ENCODE results near the gene CPEB1. TPM values are rescaled to one million over a fixed set of nuclear protein-coding genes. Genes with fewer than 3 reads are reported as not detected.

Gene CPEB1
- polyA plus RNA-seq (2012; ENCODE audit: missing spikeins), result 0.45 TPM

DNA sequence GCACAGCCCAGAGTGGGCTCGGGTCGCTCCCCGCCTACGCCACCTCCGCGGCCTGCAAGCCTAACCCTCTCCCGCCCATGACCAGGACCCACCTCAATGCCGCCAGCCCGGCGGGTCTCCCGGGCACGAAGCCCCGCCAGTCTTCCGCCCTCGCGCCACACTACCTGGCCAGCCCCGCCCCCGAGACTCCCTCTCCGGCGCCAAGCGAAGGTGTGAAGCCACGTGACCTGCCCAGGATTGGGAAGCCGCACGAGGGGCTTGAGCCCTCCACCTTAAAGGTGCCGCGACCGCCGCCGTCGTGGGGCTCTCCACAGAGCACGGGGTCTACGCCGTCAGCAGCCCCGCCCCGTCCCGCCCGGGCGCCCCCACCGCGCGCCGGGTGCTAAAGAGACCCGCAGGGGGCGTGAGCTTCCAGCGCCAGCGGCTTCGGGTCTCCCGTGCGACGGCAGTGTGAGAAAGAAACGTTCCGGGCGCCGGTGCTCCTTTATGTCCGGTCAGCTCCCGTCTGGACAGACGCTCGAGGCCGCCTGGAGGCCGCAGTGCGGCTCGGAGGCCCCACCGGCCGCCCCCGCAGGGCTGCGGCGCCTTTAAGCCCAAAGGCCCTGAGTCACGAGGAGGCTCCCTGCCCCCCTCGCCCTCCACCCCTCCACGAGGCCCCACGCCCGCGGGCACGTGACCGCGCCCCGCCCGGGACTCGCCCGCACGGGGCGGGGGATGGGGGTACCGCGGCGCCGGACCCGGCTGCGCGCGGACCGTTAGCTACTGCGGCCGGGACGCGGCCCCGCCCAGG, at the start of gene CPEB1:
TSS of gene CPEB1 (minus strand) at position 319 of the 790 bp plus-strand sequence. CDS start 18,904 bp downstream, outside the sequence.
- TF ChIP-seq POLR2A (IDR thresholded peaks at IDR 0.05; ENCODE audit: low read depth, low read length) (no peak), POLR2AphosphoS5 (IDR thresholded peaks at IDR 0.05; ENCODE audit: low read depth, low read length) (no peak), TAF1 (IDR thresholded peaks at IDR 0.05; ENCODE audit: borderline replicate concordance, low read depth, low read length) (no peak)
- no peak for FAIRE-seq
- no peak for DNase-seq (ENCODE audit: insufficient read length)

DNA sequence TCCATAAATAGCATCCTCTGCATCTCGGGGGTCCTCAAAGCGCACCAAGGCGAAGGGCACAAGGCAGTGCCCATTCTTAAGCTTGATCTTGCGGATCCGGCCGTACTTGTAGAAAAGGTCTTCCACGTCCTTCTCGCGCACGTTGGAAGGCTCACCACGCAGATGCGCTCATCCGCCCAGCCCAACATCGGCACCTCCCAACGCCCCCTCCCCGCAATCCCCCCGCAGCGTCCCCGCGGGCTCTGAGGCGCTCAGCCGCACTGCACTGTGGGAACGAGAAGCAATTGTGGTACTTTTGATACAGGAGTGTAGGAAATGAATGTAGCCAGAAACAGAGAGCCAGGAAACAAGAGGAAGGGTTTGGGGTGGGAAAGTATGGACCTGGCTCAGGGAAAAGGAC, 45.0 kb upstream of the CPEB1 start:
- TF ChIP-seq POLR2A (IDR thresholded peaks at IDR 0.05; ENCODE audit: low read depth, low read length) (no peak), TAF1 (IDR thresholded peaks at IDR 0.05; ENCODE audit: borderline replicate concordance, low read depth, low read length) (no peak), POLR2AphosphoS5 (IDR thresholded peaks at IDR 0.05; ENCODE audit: low read depth, low read length) (no peak)
- FAIRE-seq, result no peak
- DNase-seq (ENCODE audit: insufficient read length), result no peak

GRCh38 chr15:82689147-82689546, 42.0 kb upstream of the CPEB1 start:
- TF ChIP-seq POLR2AphosphoS5 (IDR thresholded peaks at IDR 0.05; ENCODE audit: low read depth, low read length) (no peak), POLR2A (IDR thresholded peaks at IDR 0.05; ENCODE audit: low read depth, low read length) (no peak), TAF1 (IDR thresholded peaks at IDR 0.05; ENCODE audit: borderline replicate concordance, low read depth, low read length) (no peak)
- DNase-seq (ENCODE audit: insufficient read length) (no peak), FAIRE-seq (no peak)

GRCh38 chr15:82688691-82689090, 41.5 kb upstream of the CPEB1 start:
- no peak for TF ChIP-seq POLR2A (IDR thresholded peaks at IDR 0.05; ENCODE audit: low read depth, low read length)
- FAIRE-seq, result no peak
- no peak for DNase-seq (ENCODE audit: insufficient read length)

GRCh38 chr15:82681371-82681770, 34.2 kb upstream of the CPEB1 start:
- DNase-seq (ENCODE audit: insufficient read length) (no peak), FAIRE-seq (no peak)
- TF ChIP-seq POLR2AphosphoS5 (IDR thresholded peaks at IDR 0.05; ENCODE audit: low read depth, low read length) (no peak), POLR2A (IDR thresholded peaks at IDR 0.05; ENCODE audit: low read depth, low read length) (no peak)

GRCh38 chr15:82680200-82681102, 33.3 kb upstream of the CPEB1 start:
- FAIRE-seq (peak; percentile 57), DNase-seq (ENCODE audit: insufficient read length) (peak; percentile 73)
- TF ChIP-seq POLR2A (IDR thresholded peaks at IDR 0.05; ENCODE audit: low read depth, low read length), result no peak
- no peak for TF ChIP-seq POLR2AphosphoS5 (IDR thresholded peaks at IDR 0.05; ENCODE audit: low read depth, low read length)
- TF ChIP-seq TAF1 (IDR thresholded peaks at IDR 0.05; ENCODE audit: borderline replicate concordance, low read depth, low read length), result no peak

DNA sequence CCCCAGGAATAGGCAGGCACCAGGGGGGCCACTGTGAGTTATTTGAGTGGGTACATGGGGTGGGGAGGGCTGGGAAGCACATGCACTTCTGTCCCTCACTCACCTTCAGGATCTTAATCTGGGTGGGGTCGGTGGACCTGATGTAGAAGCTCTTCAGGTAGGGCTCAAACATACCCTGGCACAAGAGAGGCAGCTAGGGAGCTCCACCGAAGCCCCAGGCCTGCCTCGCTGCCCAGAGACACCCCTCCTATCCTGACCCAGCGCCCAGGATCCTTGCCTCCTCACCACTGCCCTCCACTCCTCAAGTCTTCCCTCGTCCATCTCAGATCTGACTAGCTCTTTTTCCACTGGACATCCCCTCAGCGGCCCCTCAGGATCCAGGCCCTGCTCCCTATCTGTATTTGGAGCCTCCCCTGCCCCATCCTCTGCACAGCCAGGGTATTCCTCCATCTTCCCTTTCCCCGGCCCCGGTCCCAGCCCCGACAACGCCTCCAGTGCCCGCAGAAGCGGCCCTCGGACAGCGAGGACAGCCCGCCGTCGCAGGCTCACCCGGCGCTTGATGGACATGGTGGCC, 32.5 kb upstream of the CPEB1 start:
- DNase-seq (ENCODE audit: insufficient read length) (no peak), FAIRE-seq (no peak)
- TF ChIP-seq TAF1 (IDR thresholded peaks at IDR 0.05; ENCODE audit: borderline replicate concordance, low read depth, low read length) (no peak), POLR2A (IDR thresholded peaks at IDR 0.05; ENCODE audit: low read depth, low read length) (no peak), POLR2AphosphoS5 (IDR thresholded peaks at IDR 0.05; ENCODE audit: low read depth, low read length) (no peak)

DNA sequence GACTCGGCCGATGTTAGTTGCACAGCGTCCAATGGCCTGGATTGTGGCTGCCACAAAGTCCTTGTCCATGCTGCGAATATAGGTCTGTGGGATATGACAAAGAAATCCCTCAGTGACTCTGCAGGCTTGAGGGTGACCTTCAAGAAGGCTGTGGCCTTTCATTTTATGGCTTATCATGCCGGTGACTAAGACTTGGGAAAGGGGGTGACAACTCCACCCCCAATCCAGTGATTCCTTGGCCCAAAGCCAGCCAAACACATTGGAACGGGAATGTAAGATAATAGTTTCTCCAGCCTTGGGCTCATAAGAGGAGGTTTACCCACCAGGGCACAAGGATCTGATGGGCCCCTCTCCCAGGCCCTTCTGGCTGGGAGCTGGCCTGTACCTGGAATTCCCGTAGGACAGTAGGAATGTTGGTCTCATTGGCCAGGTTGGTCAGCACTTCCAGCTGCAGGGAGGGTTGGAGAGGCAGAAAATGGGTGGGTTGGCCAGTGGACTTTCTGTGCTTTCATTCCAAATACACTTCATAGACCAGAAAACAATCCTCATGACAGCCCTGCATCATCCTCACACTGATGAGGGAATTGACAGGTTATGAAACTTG, 30.7 kb upstream of the CPEB1 start:
- TF ChIP-seq POLR2A (IDR thresholded peaks at IDR 0.05; ENCODE audit: low read depth, low read length) (no peak), TAF1 (IDR thresholded peaks at IDR 0.05; ENCODE audit: borderline replicate concordance, low read depth, low read length) (no peak), POLR2AphosphoS5 (IDR thresholded peaks at IDR 0.05; ENCODE audit: low read depth, low read length) (no peak)
- no peak for FAIRE-seq

GRCh38 chr15:82674873-82675272, 27.7 kb upstream of the CPEB1 start:
- no peak for FAIRE-seq
- no peak for DNase-seq (ENCODE audit: insufficient read length)
- TF ChIP-seq POLR2A (IDR thresholded peaks at IDR 0.05; ENCODE audit: low read depth, low read length) (no peak), TAF1 (IDR thresholded peaks at IDR 0.05; ENCODE audit: borderline replicate concordance, low read depth, low read length) (no peak), POLR2AphosphoS5 (IDR thresholded peaks at IDR 0.05; ENCODE audit: low read depth, low read length) (no peak)

More for the DNA sequence above, 30.7 kb upstream of the CPEB1 start:
- DNase-seq (ENCODE audit: insufficient read length), result no peak

DNA sequence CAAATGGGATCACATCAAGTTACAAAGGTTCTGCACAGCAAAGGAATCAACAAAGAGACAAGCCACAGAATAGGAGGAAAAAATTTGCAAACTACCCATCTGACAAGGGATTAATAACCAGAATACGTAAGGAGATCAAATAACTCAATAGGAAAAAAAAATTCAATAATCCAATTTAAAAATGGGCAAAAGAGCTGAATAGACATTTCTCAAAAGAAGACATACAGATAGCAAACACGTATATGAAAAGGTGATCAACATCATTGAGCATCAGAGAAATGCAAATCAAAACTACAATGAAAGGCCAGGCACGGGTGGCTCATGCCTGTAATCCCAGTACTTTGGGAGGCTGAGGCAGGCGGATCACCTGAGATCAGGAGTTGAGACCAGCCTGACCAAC, 23.5 kb upstream of the CPEB1 start:
- no peak for DNase-seq (ENCODE audit: insufficient read length)
- no peak for FAIRE-seq
- TF ChIP-seq POLR2A (IDR thresholded peaks at IDR 0.05; ENCODE audit: low read depth, low read length) (no peak), TAF1 (IDR thresholded peaks at IDR 0.05; ENCODE audit: borderline replicate concordance, low read depth, low read length) (no peak), POLR2AphosphoS5 (IDR thresholded peaks at IDR 0.05; ENCODE audit: low read depth, low read length) (no peak)

DNA sequence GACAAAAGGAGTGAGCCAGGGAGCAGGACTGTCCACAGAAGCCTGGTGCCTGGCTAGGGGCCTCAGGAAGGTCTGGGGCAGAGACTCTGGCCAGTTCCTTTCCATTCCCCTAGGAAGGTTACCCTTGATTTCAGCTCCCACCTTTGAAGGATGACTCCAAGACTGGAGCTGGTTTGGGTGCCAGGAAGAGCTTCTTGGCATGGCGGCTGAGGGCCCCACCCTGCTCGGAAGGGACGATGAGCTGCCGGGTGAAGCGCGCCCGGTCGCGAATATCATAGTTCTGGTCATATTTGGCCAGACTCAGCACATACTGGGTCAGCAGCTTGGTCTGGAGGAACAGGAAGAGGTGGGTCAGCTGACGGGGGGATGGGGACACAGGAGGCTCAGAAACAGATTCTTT, 19.4 kb upstream of the CPEB1 start:
- no peak for FAIRE-seq
- no peak for DNase-seq (ENCODE audit: insufficient read length)
- no peak for TF ChIP-seq TAF1 (IDR thresholded peaks at IDR 0.05; ENCODE audit: borderline replicate concordance, low read depth, low read length)
- TF ChIP-seq POLR2AphosphoS5 (IDR thresholded peaks at IDR 0.05; ENCODE audit: low read depth, low read length), result no peak
- no peak for TF ChIP-seq POLR2A (IDR thresholded peaks at IDR 0.05; ENCODE audit: low read depth, low read length)

All from GM12892 (cell line).